ENCODE measurements around the gene DNAJC1.

The DNAJC1 gene

DNA sequence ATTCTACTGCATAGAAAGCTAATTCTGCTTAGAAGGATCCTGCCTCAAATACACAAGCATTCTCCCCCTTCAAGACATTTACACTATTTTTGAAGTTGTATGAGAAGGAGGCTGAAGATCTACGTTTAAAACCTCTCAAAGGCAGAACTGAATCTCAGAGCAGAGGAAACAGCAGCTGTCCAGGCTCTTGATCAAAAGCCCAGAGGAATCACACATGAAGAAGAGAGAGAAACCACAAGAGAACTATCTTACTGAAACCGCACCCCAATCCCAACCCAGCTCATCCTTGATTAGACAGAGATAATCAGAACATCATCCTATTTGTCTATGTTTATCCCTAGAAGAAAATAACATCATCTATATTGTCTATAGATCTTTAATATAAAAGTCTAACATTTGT lies 2.2 kb upstream of the DNAJC1 start:
- DNase-seq: peak; percentile 67

DNA sequence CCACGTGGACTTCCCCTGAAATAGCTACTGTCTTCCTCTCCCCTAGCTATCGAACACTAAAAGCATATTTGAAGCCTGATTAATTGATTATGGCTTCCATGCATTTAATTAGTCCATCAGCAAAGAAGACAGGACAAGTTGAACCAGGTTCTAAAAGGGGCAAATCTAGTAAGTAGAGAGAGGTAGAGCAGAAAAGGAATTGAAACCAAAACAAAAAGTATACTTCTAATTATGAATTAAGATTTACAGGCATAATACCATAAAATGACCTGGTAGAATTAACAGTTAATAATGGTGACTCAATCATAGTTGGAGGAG lies 393 bp upstream of the DNAJC1 start:
- no peak for DNase-seq

DNA sequence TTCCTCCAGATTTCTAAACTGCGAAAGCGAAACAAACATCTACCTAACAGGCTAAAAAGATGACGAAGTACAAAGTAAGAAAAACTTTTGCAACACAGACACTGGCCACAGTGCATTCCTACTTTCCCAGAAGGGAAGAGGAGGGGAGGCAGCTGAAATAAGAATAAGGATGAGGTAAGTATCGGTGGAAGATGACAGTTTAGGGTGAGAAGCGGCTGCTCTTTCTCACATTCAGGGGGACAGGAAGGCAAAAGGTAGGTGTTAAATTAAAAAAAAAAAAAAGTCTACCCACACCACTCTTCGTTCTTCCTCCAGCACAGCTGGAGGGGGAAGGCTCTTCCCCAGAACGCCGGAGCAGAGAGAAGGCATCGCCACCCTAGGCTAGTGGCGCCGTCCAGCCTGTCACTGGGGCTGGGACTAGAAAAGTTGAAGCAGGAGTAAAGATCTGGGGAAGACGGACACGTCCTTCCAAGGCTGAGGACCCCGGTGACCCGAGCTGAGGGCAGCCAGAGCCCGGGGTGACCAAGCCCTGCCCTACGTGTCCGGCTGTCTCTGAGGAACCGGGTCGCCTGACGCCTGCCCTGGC lies 846 bp downstream of the DNAJC1 start:
- DNase-seq: no peak

DNA sequence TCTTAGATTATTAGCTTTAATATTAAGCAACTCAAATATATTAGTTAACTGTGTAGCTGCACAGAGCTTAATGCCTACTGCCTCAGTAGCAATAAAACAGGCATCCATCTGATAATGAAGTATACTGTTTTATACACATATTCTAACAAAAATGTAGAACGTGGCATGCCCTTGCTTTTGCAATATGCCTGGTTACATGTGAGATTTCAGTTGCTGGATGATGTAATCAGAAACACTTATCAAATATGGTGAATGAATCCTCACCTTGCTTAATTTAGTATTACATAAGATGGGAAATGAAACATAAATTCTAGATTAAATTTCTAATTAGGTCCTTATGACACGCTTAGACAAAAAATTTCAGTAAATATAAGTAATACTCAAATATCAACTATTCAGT lies 8.0 kb downstream of the DNAJC1 start:
- DNase-seq: peak; percentile 55

DNA sequence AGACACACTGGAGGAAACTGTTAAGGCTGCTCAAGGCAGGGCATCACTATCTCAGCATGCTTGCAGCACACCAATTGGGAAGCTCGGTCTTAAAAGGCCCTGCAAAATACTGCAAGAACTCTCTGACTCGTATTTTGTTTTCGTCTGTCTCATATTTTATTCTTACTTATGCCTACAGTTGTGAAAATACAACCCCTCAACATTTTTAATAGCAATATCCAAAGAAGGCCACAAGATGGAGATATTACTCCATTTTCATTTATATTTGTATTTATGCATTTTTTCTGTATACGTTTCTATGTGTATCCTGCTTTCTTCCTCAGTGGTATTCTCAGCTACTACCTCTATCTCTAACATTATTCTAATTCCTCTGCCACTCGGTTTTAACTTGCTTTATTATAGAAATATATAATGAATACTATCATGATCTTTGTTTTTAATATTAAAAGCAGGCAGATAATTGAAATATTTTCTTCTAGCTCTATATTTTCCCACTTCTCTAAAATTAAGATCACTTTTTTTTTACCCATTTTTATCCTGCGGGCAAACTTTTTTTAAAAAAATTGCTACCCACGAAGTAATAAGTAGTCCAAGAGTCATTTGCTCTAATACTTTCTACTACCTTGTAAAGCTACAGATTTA lies 10.0 kb downstream of the DNAJC1 start:
- peak; percentile 39 for DNase-seq

DNA sequence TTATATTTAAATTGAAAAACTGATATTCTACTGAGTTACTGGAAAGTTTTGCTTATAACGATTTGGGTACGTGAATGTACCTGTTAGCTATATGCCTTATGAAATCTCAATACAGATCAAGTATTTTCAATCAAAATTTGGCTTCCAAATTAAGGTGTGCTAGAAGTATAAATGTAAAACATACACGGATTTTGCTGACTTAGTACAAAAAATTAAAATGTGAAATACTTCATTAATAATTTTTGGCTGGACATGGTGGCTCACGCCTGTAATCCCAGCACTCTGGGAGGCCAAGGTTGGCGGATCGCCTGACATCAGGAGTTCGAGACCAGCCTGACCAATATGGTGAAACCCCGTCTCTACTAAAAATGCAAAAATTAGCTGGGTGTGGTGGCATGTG lies 11.7 kb downstream of the DNAJC1 start:
- DNase-seq: no peak

DNA sequence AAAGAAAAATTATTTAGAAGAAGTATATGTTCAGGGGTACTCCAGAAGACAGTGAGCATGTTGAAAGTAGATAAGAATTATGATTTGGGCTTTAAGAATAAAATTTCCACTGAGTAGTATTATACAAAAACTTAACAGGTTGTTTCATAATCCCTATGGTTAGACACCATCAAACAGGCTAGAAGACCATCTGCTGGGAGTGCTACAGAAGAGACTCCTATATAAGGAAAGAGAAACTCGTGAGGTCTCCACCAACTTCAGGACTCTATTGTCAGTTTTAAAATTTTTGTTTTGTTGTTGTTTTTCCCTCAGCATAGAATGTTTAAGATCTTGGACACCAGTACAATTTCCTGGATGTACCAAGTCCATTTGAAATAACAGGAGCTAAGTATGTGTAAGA lies 13.1 kb downstream of the DNAJC1 start:
- no peak for DNase-seq

DNA sequence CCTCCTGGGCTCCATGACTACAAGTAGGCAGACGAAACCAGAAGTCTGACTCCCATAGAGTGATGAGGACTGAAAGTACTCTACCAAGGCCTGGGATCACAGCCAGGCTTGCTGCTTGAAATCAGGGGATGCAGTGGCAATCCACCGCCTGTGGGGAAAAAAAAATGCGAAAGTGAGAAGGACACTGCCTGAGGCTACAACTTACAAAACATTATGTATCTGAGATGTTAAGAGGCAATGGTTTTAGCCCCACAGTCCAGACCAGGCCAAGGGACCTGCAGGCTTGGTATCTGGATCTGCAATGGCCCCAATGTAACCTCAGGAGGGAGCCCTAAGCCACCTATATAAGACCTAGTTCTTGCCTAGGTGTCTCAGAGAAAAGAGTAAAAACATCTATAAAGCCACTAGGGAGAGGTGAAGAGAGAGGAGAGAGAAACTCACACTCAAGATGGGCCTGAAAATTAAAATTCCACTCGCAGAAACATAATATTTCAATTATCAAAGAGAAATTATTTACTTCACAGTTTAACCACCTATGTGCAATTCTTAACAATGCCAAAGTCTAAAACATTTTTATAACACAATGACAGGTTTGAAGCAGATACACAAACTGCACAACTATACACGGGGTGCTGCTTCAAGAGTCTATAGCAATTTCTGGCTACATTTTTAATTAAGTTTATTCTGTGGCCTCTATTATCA lies 13.9 kb downstream of the DNAJC1 start:
- peak; percentile 39 for DNase-seq

DNA sequence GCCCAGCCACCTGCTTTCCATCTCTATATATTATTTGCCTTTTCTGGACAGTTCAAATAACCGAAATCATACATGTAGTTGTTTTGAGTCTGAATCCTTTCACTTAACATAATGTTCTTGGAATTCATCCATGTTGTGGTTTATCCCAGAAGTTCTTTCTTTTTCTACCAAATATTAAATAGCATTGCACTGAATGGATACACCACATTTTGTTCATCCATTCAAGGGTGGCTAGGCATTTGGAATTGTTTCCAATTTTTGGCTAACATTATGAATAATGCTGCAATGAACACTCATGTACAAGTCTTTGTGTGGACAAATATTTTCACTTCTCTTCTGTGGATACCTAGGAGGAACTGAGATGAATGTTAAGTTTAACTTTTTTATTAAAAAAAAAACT lies 18.0 kb downstream of the DNAJC1 start:
- peak; percentile 43 for DNase-seq

DNA sequence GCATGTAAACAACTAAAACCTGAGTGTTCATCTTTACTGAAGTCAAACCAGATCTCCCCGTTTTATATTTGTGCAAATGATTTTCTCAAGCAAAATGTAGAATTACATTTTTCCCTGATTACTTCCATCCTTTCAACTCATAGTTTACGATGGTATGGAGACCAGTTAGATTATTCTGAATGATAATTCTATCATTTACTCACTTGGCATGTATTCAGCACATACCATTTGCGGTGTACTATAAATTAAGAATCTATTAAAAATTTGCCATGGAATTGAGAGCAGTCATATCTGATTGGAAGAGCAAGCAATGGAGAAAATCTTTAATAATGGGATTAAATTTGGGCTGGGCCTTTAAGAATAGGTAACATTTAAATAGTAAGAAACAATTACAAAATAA lies 22.4 kb downstream of the DNAJC1 start:
- DNase-seq: no peak

DNA sequence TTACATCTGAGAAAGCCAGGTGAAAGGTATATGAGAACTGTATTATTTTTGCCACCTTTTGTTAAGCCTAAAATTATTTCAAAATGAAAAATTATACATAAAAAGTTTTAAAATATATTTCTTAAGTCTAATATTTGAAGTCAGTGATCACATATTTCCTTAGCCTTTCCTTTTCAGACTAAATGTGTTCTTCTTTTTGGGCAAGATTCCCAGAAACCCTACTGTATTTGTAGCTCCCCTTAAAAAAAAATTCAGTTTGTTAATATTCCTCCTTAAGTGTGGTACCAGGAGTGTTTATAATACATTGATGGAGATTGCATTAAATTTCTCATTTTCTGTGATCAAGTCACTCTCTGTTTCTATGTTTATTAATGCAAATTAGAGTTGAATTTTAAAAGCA lies 22.8 kb downstream of the DNAJC1 start:
- DNase-seq: no peak

DNA sequence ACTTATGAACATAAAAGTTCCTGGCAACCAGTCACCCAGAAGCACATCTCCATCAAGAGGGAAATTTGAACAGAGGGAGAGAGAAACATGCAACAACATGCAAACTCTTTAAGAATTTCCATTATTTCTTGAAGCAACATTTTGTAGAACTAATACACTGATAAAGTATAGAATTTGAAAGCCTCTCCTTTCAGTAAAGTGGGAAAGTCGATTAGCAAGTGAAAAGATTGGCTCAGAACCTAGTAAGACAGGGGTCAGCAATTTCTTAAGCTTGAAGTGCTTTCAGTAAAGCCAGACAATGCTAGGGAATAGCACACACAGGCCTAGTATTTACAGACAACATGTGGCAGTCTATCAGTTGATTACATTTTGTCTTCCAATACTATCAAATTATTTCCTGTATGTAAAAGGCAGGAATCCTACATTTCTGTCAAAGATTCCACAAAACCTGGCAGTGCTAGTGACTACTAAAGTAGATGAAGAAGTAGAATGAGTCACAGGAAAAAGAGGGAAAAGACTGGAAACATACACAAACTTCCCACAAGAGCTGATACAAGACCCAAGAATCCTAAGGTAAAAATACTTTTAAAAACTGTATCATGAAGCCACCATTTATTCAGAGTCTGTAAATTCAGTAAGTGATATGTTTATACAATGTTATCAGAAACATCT lies 25.2 kb downstream of the DNAJC1 start:
- no peak for DNase-seq

DNA sequence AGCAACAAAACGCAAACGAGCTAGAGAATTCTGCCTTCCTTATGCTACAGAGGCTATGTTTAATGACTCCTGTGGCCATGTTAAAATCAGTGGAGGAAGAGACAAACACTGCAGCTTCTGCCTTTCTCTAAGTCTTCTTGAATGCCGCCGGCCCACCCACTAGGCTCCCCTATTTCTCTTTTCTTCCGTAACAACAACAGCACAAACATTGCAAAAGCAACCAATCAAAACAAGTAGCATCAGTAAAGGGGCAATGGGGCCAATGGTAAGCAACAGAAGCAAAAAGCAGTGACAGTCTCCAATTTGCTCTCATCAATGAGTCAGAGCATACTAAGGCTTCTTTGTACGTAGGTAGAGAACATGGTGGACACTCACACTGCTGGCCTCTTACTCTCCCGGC lies 26.8 kb downstream of the DNAJC1 start:
- no peak for DNase-seq

DNA sequence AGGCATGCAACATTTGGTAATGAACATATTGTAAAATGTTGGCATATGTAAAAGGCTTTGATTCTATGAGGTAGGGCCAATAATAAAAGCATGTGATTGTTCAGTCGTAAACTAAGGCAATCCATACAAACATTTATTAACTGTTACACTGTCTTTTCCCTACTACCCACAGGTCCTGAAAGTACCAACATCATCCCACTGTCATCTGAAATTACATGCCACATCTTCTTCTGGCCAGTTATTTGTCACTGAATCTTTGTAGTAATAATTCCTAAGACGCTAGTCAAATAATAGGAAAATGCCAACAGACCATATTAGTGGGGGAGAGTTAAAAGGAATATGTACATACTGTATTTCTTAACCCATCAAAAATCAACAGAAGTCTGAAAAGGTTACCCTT lies 27.2 kb downstream of the DNAJC1 start:
- no peak for DNase-seq

DNA sequence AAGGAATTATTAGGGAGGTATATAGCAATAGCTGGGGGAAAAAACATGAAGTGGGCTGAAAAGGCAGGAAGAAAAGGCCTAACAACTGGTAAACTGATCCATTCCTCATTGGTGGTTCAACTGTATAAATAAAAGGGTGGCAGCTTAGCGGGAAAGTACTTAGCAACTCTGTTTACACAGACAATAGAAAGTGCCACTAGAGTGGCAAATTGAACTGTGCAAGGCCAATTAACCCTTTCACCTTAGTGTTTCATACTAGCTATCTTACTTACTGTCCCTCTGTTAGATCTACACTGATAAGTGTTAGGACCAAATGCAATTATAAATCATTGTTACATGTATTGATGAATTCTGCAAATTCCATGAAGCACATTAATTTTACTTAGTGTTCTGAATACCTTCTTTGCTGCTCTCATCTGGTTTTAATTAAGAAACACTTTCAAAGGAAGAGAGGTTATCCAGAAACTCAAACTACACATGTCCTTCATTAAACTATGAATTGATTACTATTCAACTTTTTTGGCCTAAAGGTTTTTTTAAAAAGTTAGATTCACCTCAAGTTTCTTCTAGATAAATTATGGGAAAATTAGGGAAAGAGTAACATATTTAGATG lies 28.0 kb downstream of the DNAJC1 start:
- no peak for DNase-seq

DNA sequence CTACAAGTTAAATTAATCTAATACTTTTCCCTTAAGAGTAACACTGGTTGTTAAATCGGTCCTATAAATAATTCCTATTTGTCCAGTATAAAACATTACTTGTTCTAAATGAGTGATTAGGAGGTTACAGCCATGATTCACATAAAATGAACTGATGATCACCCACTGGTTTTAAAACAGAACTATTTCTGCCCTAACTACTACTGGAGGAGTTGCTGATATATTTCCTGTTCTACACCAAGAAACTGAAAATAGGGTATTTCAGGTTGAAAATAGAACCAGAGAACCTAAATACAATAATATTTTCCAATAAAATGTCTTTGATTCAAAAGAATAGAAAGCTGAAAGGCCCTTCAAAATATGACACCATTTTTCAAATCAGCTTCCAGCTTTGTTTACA lies 30.9 kb downstream of the DNAJC1 start:
- DNase-seq: no peak

DNA sequence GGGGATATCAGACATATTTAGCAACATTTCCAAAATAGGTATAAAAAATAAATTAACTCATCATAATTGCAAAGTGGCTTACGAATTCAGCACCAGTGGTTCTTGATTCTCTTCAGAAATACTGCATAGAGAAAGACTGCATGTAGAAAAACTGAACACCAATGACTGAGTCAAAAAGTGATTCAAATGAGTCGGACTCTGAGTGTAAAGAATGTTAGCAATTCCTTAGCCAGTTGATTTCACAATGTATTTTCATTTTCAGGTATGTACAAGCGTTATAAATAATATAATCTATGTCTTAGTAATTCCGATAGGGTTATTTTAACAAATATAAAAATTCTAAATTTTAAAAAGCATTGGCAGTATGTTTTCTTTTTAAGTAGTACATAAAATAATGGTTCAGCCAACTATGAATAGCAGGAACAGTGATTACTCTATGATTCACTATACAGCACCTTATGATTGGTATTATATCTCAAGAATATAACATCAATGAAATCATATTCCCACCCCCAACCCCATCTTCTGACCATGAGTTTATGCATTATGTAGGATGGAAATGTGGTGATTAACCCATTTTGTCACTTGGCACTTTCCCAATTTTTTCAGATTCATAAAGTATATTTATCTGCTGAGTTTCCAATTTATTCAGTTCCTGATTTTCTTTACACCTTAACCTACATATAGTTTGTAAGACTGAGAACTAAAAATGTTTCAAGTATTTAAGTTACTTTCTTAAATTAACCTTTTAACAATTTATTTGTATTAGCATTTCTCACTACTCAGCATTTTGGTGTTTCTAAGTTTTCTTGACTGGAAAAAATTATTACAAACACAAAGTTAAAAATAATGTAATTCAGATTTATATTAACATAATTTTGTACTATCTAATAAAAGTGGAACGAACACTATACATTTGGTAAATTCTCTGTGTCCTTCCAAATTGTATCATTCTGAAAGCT lies 33.9 kb downstream of the DNAJC1 start:
- no peak for DNase-seq

DNA sequence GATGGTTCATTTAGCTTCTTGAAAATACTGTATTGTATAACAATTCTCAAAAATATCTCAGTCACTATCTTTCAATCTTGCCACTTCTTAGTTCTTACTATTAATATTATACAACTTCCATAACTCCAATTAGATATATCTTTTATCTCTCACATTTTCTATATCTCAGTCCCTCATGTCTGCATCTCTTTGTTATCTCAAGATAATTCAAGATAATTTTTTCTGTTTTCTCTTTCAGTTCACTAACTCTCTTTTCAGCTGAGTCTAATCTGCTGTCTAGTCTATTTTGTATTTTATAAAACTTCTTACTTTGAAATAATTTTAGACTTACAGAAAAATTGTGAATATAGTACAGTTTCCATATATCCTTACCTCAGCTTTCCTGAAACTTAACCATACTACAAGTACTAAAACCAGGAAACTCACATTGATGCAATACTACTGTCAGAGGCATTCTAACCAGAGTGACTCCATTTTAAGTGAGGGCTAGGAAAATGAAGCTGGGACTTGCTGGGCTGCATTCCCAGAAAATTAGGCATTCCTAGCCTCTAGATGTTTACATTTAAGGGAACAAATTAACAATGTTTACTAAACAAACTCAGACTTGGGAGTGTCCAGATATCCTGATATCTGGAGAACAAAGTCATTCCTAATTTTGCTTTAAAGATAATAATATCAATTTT lies 38.4 kb downstream of the DNAJC1 start:
- DNase-seq: no peak

DNA sequence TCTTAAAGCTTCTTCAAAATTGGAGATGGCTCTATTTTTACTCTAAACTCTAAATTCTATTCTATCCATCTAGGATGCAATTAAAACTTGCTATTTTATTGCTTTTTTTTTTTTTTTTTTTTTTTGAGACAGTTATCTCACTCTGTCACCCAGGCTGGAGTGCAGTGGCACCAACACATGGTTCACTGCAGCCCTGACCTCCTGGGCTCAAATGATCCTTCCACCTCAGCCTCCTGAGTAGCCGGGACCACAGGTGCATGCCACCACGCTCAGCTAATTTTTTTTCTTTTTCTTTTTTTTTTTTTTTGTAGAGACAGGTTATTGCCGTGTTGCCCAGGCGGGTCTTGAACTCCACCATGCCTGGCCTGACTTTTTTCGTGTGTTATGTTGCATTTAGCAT lies 41.2 kb downstream of the DNAJC1 start:
- DNase-seq: no peak

DNA sequence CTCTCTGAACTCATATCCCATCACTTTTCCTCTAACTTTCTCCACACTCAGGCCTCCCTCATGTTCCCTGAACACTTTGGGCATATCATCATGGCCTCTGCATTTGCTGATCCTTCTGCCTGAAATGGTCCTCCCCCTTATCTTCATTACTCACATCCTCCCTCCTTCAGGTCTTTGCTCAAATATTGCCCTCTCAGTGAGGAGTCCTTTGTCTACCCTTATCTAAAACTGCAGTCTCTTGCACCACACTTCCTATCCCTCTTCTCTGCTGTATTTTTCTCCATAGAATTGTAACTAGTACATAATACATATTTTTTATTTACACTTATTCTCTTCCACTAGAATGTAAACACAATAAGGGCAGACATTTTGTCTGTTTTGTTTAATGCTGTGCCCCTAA lies 41.7 kb downstream of the DNAJC1 start:
- no peak for DNase-seq

DNA sequence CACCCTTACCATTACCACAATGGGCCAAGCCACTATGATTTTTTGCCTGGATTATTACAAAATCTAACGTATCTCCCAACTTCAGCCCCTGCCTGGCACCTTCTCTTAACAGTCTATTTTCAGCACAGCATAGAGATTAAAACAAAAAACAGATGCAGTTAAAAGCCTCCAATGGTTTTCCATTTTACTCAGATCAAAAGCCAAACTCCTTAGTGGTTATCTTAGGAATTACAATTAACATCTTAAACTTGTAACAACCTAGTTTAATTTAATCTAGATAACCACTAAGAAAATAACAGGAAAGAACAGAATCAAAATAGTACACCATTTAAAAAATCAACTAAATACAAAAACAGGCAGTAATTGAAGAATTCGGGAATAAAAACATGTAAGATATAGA lies 43.5 kb downstream of the DNAJC1 start:
- DNase-seq: no peak

DNA sequence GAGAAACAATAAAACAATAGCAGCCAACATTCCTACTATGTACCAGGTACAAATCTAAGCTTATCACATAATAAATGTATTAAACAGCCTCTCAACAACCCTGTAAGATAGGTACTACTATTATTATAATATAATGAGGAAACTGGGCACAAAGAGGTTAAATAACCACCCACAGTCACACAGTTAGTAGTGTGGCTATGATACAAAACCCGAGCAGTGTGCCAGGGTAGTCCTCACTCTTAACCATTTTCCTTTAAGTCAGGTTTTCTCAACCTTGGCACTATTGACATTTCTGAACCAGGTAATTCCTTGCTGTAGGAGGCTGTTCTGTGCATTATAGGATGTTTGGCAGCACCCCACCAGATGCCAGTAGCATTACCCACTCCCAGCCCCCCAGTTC lies 48.8 kb downstream of the DNAJC1 start:
- no peak for DNase-seq

All from MV-4-11 (cell line).